Measurements from ENCODE around the gene TPH2. TPM values are rescaled to one million over a fixed set of nuclear protein-coding genes. Genes with fewer than 3 reads are reported as not detected.

Gene TPH2
- total RNA-seq, 1 experiment from 2014 or later, result 0.66 TPM

DNA sequence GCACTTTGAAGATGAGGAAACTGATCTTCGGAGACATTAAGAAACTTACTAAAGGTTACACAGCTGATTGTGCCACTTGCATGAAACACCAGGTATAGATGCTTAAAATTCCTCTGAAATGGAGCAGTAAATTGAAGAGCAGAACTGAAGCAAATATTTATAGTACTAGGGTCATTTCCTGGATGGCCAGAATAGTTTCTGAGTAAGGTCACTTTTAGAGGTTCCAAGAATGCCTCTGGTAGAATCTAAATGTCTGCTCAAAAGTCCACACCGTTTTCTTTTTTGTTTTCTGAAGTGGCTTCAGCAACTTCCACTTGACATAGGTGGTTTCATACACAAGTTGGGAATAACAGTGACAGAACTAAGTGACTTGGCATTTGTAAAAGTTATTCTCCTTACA is 19.4 kb downstream of the TPH2 start:
- no peaks in the 10 kb centered on the region for H3K79me1 ChIP-seq (ENCODE audit: insufficient read depth, low read depth, low read length, poor library complexity, severe bottlenecking)
- H2BK15ac ChIP-seq (ENCODE audit: low read depth, low read length), result no peak overlapping the region
- no peak overlapping the region for H4K8ac ChIP-seq (replicated peaks; ENCODE audit: insufficient read length, low read depth, low read length)
- H4K91ac ChIP-seq (ENCODE audit: insufficient read length, low read depth, low read length), result no peak overlapping the region
- no peak overlapping the region for H2AFZ ChIP-seq (ENCODE audit: low read length)
- H3K23ac ChIP-seq (ENCODE audit: insufficient read length, low read depth, low read length), result peak overlapping the region; percentile 23
- H3K9ac ChIP-seq (ENCODE audit: extremely low read depth, insufficient read length, low read length), result no peak overlapping the region
- TF ChIP-seq, protein P1, sequence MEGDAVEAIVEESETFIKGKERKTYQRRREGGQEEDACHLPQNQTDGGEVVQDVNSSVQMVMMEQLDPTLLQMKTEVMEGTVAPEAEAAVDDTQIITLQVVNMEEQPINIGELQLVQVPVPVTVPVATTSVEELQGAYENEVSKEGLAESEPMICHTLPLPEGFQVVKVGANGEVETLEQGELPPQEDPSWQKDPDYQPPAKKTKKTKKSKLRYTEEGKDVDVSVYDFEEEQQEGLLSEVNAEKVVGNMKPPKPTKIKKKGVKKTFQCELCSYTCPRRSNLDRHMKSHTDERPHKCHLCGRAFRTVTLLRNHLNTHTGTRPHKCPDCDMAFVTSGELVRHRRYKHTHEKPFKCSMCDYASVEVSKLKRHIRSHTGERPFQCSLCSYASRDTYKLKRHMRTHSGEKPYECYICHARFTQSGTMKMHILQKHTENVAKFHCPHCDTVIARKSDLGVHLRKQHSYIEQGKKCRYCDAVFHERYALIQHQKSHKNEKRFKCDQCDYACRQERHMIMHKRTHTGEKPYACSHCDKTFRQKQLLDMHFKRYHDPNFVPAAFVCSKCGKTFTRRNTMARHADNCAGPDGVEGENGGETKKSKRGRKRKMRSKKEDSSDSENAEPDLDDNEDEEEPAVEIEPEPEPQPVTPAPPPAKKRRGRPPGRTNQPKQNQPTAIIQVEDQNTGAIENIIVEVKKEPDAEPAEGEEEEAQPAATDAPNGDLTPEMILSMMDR (conservative IDR thresholded peaks at IDR 0.05), result no peak
- H3K27me3 ChIP-seq (ENCODE audit: insufficient read depth, low read length), result no peaks in the 10 kb centered on the region
- no peaks in the 10 kb centered on the region for H3K23me2 ChIP-seq (ENCODE audit: insufficient read length, low read depth, low read length, poor library complexity, severe bottlenecking)
- Mint-ChIP-seq H3K27me3 (ENCODE audit: low read depth) (no peaks in the 10 kb centered on the region), H3K36me3 (ENCODE audit: insufficient read depth in 1 of 3, low read depth in 3 of 3) (no peaks in the 10 kb centered on the region), H3K4me3 (no peak overlapping the region), H3K9me3 (no peaks in the 10 kb centered on the region), H3K27ac (no peak overlapping the region), H3K4me1 (peaks cover 50 to 60% of the 10 kb centered on the region in 2 experiments)
- no peak overlapping the region for H2BK12ac ChIP-seq (ENCODE audit: insufficient read length, low read depth, low read length)
- H2AK5ac ChIP-seq (ENCODE audit: insufficient read length, low read length), result no peak overlapping the region
- no peak overlapping the region for H3K4me2 ChIP-seq (ENCODE audit: insufficient read depth, insufficient read length, low read length)
- no peak for DNase-seq
- H3K18ac ChIP-seq (ENCODE audit: insufficient read length, low read depth, low read length), result no peak overlapping the region
- H3K27ac ChIP-seq (ENCODE audit: insufficient read length, low read depth, low read length), result no peak overlapping the region
- WGBS (ENCODE audit: extremely low coverage, insufficient read length, low lambda C conversion rate), result no CpG with 5 or more reads among the region's 2 CpGs
- no peak overlapping the region for H3T11ph ChIP-seq (ENCODE audit: low read length)
- H2BK20ac ChIP-seq (ENCODE audit: low read depth, low read length, poor library complexity, severe bottlenecking), result no peak overlapping the region
- no peaks in the 10 kb centered on the region for H3K9me3 ChIP-seq (ENCODE audit: control insufficient read depth, low read depth, low read length)
- H2BK120ac ChIP-seq (ENCODE audit: low read depth, low read length, poor library complexity, severe bottlenecking), result no peak overlapping the region
- H4K5ac ChIP-seq (ENCODE audit: insufficient read length, low read depth, low read length), result no peak overlapping the region
- no peaks in the 10 kb centered on the region for H4K20me1 ChIP-seq (ENCODE audit: control insufficient read depth, insufficient read depth, insufficient read length)
- no peak overlapping the region for H3K4ac ChIP-seq (ENCODE audit: low read depth, low read length)
- no peak overlapping the region for H2BK5ac ChIP-seq (ENCODE audit: insufficient read length, low read length)
- no peak overlapping the region for H3K14ac ChIP-seq (ENCODE audit: insufficient read depth, low read length)
- H3K79me2 ChIP-seq (ENCODE audit: insufficient read depth, low read length), result no peaks in the 10 kb centered on the region
- H3K4me1 ChIP-seq (ENCODE audit: insufficient read depth, low read length), result peaks cover 8% of the 10 kb centered on the region
- H3K56ac ChIP-seq (ENCODE audit: insufficient read length, low read depth, low read length), result no peak overlapping the region

All from H9 (cell line).